Islet of Langerhans (tissue), 1 donor: ENCODE results near the gene TNFSF11.
A peak's percentile ranks its signal among the peaks of the same experiment; 100 is the strongest.

ENCODE experiments used
- FAIRE-seq: peaks from one replicate; lab custom pipeline; 2011; peaks lifted over from hg19 to GRCh38; lab: Jason Lieb, UNC

Gene TNFSF11

DNA sequence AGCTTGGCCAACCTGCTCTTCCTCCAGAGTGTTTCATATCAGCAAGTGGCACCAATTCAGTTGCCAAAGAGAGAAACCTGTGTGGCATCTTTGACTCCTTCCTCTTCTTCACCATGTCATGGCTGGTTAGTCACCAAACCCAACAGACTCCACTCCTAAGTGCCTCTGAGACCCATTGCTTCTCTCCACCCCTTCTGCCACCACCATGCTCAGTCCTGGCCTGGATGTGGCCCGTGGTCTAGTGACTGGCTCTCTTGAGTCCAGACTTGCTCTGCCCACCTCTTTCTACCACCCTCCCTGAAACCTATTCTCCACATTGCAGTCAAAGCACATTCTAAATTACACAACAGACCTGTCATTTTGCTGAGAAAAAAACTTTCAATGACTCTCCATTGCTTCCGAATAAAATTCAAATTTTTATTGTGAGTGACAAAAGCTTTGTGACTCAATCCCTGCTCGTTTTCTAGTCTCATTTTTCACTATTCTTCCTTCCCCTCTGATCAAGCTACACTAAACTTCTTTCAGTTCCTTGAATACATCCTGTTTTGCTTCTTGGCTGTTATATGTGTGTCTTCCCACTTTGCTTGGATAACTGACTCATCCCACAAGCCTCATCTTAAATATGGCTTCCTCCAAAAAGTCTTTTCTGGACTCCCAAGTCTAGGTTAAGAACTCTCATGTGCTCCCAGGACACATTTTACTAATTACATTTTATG lies 12.0 kb upstream of the TNFSF11 start:
- no peak for FAIRE-seq

DNA sequence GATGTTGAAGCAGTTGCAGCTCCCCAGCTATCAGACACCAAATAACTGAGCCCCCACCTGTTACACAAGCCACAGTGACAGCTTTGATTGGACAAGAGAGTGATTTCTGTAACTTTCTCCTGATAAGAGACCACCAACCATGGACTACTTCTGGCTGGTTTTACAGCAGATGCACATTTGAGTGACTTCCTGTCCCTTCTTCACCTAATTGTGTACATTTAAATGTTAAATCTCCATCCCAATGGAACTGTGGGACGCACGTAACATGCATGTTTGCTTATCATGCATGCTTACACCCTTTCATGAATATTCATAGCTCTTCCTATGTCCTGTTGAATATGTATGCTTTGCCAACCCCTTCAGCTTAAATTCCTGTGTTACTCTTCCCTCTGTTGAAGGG lies 6.0 kb upstream of the TNFSF11 start:
- no peak for FAIRE-seq

- FAIRE-seq: no peak
Measured at GRCh38 chr13:42569576-42570344, 4.2 kb upstream of the TNFSF11 start.

DNA sequence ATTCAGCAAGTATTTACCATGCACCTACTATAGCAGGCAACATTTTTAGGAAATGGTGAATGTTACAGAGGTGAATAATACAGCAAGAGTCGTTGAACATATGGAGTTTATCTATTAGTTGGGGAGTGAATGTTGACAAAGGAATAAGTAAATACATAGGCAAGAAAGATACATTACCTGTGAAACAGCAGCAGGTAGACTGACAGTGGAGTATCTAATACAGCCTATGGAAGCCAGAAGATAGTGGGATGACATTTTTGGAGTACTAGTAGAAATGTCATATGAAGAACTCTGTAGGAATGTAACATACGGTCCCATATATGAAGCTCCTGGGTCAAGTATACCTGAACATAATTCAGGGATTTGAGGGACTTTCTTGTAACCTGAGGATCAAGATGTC lies 2.1 kb upstream of the TNFSF11 start:
- no peak for FAIRE-seq

- no peak for FAIRE-seq
Measured at GRCh38 chr13:42574435-42575311, 721 bp downstream of the TNFSF11 start.

DNA sequence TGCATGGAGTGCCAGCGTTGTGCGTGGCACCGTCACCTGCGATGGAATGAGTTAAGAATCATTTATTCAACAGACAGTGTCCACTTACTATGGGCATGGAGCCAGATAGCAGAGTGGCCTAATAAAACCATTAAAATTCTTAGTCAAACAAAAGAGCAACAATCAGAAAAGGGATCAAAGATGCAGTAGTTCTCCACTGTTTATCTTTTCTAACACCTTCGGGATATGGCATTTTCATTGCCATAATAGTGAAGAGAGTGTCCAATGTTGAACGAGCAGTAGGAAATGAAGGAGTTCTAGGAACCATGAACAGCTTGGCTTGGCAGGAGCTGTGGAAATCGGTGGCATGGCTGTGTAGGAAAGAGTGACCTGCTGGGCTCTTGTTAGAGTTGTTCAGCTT lies 2.0 kb downstream of the TNFSF11 start:
- FAIRE-seq: no peak

DNA sequence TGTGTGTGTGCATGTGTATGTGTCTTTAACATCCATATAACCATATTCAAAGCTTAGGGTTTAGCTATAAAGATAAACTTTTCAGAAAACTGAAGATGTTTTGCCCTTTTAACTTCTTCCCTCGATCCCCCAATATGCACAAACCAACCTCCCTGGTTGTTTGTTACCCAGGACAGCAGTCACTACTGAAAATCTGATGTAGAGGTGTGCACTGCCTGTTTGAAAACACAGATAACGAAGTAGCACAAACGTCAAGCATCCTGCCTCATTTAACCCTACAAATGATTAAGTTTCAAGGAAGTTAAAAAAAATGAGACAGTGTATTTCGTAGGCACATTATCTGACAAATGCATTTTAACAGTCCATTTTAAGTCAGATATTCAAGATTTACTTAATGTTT lies 3.6 kb downstream of the TNFSF11 start:
- no peak for FAIRE-seq

GRCh38 chr13:42580644-42581043 lies 6.7 kb downstream of the TNFSF11 start:
- no peak for FAIRE-seq

DNA sequence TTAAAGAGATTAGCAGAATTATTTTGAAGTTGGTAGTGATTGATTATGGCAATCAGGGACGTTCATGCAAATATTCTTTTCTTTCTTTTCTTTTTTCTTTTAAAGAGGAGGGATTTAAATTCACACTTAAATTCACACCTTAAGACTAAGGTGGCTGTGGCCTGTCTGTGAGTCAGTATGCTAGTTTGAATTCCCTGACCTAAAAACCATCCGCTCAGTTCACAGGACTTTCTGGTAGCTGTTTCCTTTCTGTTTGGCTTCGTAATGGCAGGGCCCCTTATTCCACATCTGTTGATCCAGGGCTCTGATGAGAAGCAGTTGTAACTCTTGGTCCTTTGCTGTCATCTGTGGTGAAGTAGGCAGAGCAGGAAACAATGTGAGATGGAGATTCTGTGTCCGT lies 7.5 kb downstream of the TNFSF11 start:
- no peak for FAIRE-seq

DNA sequence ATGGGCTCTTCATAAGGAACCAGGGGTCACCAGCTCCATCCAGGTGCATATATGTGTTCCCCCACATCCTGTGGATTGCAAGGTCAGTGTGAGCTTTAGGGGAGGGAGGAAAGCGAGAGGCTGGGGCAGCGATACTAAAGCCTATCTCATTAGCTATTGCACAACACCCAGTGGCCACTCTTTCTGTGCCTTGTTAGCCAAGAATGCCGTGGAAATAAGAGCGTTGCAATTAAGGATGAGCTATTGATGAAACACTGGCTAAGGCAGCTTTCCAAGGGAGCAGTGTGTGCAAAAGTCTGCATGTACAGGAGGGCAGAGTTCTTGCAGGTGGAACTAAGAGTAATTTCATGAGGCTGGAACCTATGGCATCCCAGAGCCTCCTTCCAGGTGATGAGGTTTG lies 17.6 kb downstream of the TNFSF11 start:
- FAIRE-seq: no peak

DNA sequence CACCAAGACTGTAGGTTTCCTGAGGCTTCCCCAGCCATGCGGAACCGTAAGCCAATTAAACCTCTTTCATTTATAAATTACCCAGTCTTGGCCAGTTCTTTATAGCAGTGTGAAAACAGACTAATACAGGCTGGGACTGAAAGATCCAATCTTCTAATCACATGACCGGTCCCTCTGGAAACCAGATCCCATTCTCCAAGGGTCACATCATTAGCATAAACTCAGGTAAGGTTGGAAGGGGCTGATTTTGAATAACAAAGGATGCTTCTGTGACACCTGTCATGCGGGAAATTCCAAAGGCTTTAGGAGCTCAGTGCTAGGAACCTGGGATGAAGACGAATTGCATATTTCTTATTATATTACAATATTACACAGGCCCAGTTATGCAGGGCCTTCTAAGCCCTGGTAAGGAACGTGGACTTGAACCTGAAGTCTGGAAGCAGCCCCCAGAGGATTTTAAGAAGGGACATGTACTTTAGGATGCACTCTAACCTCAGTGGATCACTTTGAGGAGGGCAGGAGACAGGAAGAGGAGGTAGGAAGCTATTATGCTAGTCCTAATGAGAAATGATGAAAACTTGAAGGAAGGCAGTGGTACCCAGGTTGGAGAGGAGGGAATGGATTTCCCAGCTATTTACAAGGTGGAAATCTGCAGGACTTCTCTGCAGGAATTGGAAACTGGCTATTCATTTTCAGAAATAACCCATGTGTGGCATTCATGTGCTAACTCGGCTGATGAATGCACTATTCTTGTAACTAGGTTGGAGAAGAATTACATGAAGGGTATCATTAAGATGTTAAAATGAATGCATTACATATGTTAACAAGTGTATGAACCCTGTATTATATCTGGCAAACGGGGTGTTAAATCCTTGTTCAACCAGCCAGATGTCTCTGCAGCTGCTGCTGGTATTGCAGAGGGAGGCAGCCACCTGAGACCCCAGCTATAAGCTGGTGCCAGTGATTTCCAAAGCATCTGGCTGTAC lies 19.3 kb downstream of the TNFSF11 start:
- no peak for FAIRE-seq

DNA sequence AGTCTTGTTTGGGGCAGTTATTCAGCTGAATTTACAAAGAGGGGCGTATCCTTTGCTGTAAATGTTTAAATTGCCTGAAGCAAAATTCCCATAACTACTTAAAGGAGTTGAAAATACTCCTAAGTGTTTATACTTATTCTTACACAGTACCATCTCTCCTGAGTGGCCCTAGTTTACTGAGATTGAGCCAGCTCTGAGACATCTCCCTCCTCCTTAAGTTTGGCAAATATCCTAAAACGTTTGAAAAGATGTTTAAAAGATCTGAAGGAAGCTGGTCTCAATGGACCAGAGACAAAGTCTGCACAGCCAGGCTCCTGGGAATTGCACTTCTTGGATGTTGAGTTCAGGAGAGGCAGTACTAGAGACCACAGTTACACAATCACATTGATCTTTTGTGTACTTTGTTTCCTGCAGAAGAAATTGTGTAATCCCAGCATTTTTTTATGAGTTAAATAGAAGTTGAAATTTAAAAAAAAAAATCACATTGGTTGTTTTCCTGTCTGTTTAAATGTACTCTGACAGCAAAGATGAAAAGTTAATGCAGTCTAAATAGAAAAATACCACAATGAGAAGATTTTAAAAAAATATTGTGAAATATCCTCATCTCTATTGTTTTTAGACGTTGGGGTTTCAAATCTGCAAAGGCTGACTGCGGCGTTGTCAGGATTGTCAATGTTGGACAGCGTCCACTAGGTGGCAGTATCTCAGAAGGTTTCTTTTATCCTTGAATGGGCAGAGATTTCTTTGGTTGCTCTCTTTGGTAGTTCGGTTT lies 20.7 kb downstream of the TNFSF11 start:
- FAIRE-seq: peak; percentile 98

DNA sequence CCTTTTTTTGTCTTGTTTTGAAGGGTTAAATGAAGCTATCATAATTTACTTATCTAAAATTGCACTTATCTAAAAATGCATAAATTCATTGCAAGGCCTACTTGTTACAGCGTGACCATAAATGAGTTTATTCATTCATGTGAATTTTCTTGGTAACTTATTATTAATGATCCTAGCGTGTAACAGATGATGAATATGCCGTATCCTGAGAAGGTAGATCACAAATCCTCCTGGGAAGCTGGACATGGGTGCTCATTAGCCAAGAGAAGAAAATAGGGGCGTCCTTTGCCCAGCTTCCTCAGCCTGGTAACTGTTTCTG lies 21.3 kb downstream of the TNFSF11 start:
- FAIRE-seq: no peak

GRCh38 chr13:42597505-42597904 lies 23.6 kb downstream of the TNFSF11 start:
- FAIRE-seq: no peak

GRCh38 chr13:42600943-42601342 lies 27.0 kb downstream of the TNFSF11 start:
- FAIRE-seq: no peak

- FAIRE-seq: no peak
Measured at GRCh38 chr13:42602906-42603305, 29.0 kb downstream of the TNFSF11 start.

- FAIRE-seq: no peak
Measured at GRCh38 chr13:42603571-42603970, 29.6 kb downstream of the TNFSF11 start.

- peak; percentile 61 for FAIRE-seq
Measured at GRCh38 chr13:42607546-42607945, 33.6 kb downstream of the TNFSF11 start.

DNA sequence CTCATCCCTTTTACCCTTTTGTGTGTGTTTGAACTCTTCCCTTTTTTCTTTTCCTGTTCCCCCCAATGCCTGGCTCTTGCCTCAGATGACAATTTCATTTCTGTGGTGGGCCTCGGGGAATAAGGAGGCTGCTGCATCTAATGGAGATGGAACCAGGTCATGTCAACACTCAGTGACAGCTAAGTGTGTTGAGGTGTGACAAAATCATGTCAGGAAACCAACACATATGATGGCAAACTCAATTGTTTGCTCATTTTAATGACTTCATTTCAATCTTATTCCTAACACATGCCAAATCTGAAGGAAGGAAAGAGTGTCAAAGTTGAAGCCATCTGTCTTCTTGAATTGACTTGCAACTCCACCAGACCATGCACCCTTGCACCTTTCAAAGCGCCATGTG lies 36.7 kb downstream of the TNFSF11 start:
- FAIRE-seq: no peak

DNA sequence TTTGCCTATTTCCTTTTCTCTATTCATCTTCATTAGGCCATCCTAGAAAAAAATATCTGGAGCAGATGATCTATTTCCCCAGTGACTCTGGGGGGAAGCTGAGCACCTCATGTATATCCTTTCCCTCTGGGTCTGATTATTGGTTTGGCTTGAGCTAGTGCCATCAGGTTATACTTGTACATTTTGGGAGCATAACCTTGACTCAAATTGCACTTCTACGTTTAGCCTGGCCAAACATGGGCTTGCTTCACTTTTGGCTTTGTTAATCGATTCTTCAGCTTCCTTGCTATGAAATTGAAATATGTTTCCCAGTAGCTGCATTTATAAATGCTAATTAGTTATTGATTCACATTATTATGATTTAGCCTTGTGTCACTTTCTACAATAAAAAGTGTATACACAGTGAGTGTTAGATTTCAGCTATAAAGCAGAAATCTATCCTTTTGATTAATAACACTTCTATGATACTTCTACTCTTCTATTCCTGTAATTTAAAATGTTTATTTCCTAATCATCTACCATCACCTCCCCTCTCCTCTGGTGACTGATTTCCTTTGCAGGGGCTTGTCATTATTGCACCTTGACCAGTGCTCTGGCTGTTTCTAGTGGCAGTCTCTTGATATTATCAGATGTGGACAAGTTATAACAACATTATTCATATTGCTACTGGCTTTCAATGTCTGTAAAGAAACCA lies 37.3 kb downstream of the TNFSF11 start:
- FAIRE-seq: no peak
